Transverse colon (tissue), 4 donors: ENCODE measurements around the gene ZNF549.

ENCODE experiments used
- CTCF ChIP-seq, 5 experiments: fragments of 200-600 bp in 3 of 5; fragments of 450-650 bp in 2 of 5; sonication (generic) in 3 of 5; IDR thresholded peaks; 1 replicate in 2 of 5; 2 replicates in 3 of 5; pipeline ENCODE4 v1.5.1; 2016 to 2017; ENCODE audit warnings: antibody characterized with exemption in 5 of 5, inconsistent platforms in 3 of 5, mild to moderate bottlenecking in 2 of 5, moderate library complexity in 1 of 5
- POLR2AphosphoS5 ChIP-seq, 3 donors: sonication (generic); formaldehyde crosslinking; IDR thresholded peaks; one replicate each; pipeline ENCODE4 v1.6.1; 2016; ENCODE audit warnings: antibody characterized with exemption in 3 of 3

GRCh38 chr19:57559008-57559403, 31.9 kb downstream of the ZNF549 start:
- no peak for TF ChIP-seq CTCF (IDR thresholded peaks at IDR 0.05)
- TF ChIP-seq POLR2AphosphoS5 (IDR thresholded peaks at IDR 0.05), result no peak
